ES-I3 (cell line): ENCODE measurements around the gene SERPINA5.
"Not testable (repeated sequence)": the region's sequence is repeated elsewhere in the genome, so short reads cannot be mapped to it uniquely, and the experiment has no call there.

Experiments
- H3K36me3 ChIP-seq: 2 replicates; pipeline ENCODE4 v1.6.1; 2013; ENCODE audit warnings: mild to moderate bottlenecking, low read length, control low read depth, moderate library complexity; ENCODE audit not compliant: insufficient read depth
- H3K4me1 ChIP-seq: 2 replicates; pipeline ENCODE4 v1.6.1; 2013; ENCODE audit warnings: mild to moderate bottlenecking, control low read depth, low read length; ENCODE audit not compliant: insufficient read depth
- H3K9ac ChIP-seq: 2 replicates; pipeline ENCODE4 v1.6.1; 2013; ENCODE audit warnings: low read depth, mild to moderate bottlenecking, low read length, moderate library complexity
- H3K9me3 ChIP-seq: 2 replicates; pipeline ENCODE4 v1.6.1; 2013; ENCODE audit warnings: mild to moderate bottlenecking, low read length, moderate library complexity; ENCODE audit not compliant: control insufficient read depth, insufficient read depth

SERPINA5 gene

DNA sequence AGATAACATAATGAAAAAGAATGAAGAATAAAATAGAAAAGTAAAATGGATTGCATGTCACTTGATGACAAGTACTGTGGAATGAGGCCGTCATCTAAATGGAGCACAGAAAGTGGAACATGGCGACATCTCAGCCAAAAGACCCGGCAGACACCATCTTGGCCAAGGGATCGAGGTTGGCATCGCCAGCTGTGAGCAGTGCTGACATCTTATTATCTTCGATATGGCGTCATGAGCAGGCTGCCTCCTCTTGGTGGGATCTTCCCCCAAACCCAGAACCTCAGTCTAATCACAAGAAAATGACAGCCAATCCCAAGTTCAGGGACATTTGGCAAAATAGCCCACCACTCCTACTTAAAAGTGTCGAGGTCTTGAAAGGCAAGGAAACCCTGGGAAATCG lies 15.1 kb downstream of the SERPINA5 start:
- Histone ChIP-seq H3K4me1 (peaks cover 14% of the 10 kb centered on the region), H3K9ac (no peak overlapping the region), H3K9me3 (no peaks in the 10 kb centered on the region), H3K36me3 (no peaks in the 10 kb centered on the region)

GRCh38 chr14:94597788-94598187 lies 16.6 kb downstream of the SERPINA5 start:
- Histone ChIP-seq H3K9me3 (no peaks in the 10 kb centered on the region), H3K4me1 (peaks cover 22% of the 10 kb centered on the region), H3K9ac (no peak overlapping the region), H3K36me3 (no peaks in the 10 kb centered on the region)

- Histone ChIP-seq H3K4me1 (peaks cover 22% of the 10 kb centered on the region), H3K36me3 (no peaks in the 10 kb centered on the region), H3K9me3 (no peaks in the 10 kb centered on the region), H3K9ac (no peak overlapping the region)
Measured at GRCh38 chr14:94598506-94598815, 17.2 kb downstream of the SERPINA5 start.

DNA sequence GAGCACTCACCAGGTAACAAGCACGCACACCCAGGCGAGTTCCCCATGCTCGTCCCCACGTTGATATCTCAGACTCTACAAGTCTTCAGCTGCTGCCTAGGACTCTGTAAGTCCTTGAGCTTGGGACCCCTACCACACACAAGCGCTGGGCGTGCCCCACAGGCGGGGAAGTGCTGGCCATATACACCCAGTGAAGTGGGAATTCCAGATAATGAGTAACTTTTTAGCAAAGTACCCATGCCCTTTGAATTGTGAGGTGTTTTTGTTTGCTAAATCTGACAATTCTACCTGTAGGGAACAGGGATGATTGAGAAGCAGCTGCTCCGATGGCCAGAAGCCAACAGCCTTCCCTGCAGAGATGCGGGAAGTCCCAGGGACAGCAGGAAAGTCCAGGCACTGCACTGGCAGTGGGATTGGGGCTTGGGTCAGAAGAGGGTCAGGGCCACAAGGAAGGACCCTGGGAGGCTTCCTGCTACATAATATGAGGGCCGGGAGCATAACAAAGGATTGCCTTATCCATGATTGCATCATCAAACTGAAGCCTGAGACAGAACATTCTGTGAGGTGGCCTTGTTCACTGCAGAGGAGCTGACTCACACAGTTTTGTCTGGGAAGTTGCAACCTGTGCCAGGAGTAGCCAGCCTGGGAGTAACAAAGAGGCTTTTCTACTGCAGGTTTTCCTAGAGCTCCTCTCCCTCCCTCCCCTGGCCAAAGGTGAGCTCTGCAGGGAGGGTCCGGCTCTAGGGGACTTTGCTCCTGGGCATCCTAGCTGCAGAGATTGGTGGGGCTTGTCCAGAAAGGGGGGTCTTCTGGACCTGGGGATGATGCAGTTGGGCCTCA lies 17.8 kb downstream of the SERPINA5 start:
- H3K9ac ChIP-seq = no peak overlapping the region
- no peaks in the 10 kb centered on the region for H3K9me3 ChIP-seq
- H3K36me3 ChIP-seq = no peaks in the 10 kb centered on the region
- H3K4me1 ChIP-seq = peaks cover 22% of the 10 kb centered on the region

DNA sequence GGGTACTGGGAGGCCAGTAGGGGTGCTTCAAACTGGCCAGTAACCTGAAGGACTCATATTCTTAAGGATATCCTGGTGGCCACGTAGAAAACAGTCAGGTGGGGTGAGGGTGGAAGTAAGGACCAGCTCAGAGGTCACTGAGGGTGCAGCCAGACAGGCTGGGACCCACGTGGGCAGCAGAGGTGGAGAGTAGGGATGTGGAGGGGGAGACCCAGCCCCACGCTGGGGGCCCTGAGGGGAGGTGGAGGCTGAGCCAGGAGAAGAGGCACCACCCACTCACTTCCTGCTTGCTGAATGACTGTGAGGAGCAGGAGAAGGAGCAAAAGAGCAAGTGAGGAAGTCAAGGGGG lies 18.4 kb downstream of the SERPINA5 start:
- H3K4me1 ChIP-seq = peaks cover 22% of the 10 kb centered on the region
- no peaks in the 10 kb centered on the region for H3K36me3 ChIP-seq
- no peaks in the 10 kb centered on the region for H3K9me3 ChIP-seq
- H3K9ac ChIP-seq = no peak overlapping the region

DNA sequence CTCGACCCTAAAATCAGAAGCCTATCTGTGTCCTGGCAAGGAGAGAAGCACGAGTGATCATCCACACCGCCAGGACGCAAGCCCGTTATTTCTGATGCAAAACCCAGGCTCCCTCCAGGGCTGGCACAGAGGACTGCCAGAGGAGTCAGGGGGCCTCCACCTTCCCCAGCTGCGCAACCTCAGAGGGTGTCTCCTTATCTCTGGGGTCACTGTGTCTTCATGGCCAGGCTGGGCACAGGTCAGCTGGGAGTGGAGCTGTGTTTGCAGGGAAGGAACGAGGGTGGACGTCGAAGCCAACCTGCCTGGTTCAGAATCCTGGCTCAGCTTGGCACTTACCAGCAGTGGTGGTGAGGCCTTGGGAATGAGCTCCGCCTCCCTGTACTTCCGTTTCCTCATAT lies 18.9 kb downstream of the SERPINA5 start:
- Histone ChIP-seq H3K4me1 (peaks cover 22% of the 10 kb centered on the region), H3K9me3 (no peaks in the 10 kb centered on the region), H3K36me3 (no peaks in the 10 kb centered on the region), H3K9ac (no peak overlapping the region)

GRCh38 chr14:94601884-94602391 lies 20.7 kb downstream of the SERPINA5 start:
- Histone ChIP-seq H3K4me1 (peaks cover 22% of the 10 kb centered on the region), H3K9me3 (no peaks in the 10 kb centered on the region), H3K9ac (no peak overlapping the region), H3K36me3 (no peaks in the 10 kb centered on the region)

DNA sequence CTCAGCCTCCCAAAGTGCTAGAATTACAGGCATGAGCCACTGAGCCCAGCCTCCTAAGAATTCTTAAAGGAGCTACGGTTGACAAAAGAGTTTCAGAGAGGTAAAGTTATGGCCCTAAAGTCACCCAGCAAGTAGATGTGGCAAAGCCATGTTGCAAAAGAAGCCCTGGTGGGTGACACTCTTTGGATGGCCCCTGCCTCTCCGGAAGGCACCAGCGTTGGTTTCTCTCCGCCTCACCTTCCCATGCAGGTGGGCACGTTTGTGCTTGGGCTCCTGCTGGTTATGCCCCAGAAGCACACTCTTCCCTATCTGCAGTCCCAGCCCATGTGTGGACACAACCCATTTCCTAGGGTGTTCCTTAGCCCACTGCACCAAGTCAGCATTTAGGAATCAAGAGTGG lies 21.5 kb downstream of the SERPINA5 start:
- Histone ChIP-seq H3K9me3 (no peaks in the 10 kb centered on the region), H3K9ac (no peak overlapping the region), H3K36me3 (no peaks in the 10 kb centered on the region), H3K4me1 (peaks cover 22% of the 10 kb centered on the region)

- no peak overlapping the region for H3K9ac ChIP-seq
- no peaks in the 10 kb centered on the region for H3K9me3 ChIP-seq
- H3K36me3 ChIP-seq = no peaks in the 10 kb centered on the region
- H3K4me1 ChIP-seq = peaks cover 7% of the 10 kb centered on the region; the same call in 1 of the 2 replicates
Measured at GRCh38 chr14:94605361-94605760, 24.1 kb downstream of the SERPINA5 start.

GRCh38 chr14:94608966-94609365 lies 27.7 kb downstream of the SERPINA5 start:
- H3K4me1 ChIP-seq, H3K9me3 ChIP-seq, H3K36me3 ChIP-seq, H3K9ac ChIP-seq: not testable (repeated sequence)

DNA sequence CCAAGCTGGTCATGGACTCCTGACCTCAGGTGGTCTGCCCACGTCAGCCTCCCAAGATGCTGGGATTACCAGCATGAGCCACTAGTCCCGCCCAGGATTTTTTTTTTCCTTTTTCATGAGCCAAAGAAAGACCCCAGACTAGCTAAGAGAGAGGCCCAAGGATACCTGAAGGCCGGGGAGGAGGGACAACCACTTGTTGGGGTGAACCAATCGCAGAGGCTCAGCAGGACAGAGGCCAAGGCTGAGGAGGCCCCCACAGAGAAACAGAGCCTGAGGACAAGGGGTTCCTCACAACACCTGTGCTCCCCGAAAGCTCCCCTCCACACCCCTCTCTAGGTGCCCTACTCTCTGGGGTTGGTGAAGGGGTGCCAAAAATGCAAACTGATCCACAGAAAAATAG lies 30.0 kb downstream of the SERPINA5 start:
- H3K9ac ChIP-seq = no peak overlapping the region
- H3K9me3 ChIP-seq = no peaks in the 10 kb centered on the region
- no peaks in the 10 kb centered on the region for H3K36me3 ChIP-seq
- H3K4me1 ChIP-seq = peaks cover 3% of the 10 kb centered on the region; the same call in 1 of the 2 replicates

GRCh38 chr14:94612174-94612573 lies 30.9 kb downstream of the SERPINA5 start, which contains the start of gene SERPINA3:
TSS of gene SERPINA3 (plus strand) at chr14:94612391. CDS start at chr14:94614442, 2,051 bp downstream.
- H3K9ac ChIP-seq = no peak within 1 kb of the TSS
- 0 out of 2 replicates have a peak, but pooled peaks cover 1% of the 10 kb centered on the region for H3K9me3 ChIP-seq
- no peaks in the 10 kb centered on the region for H3K36me3 ChIP-seq
- peaks cover 3% of the 10 kb centered on the region; the same call in 1 of the 2 replicates for H3K4me1 ChIP-seq

DNA sequence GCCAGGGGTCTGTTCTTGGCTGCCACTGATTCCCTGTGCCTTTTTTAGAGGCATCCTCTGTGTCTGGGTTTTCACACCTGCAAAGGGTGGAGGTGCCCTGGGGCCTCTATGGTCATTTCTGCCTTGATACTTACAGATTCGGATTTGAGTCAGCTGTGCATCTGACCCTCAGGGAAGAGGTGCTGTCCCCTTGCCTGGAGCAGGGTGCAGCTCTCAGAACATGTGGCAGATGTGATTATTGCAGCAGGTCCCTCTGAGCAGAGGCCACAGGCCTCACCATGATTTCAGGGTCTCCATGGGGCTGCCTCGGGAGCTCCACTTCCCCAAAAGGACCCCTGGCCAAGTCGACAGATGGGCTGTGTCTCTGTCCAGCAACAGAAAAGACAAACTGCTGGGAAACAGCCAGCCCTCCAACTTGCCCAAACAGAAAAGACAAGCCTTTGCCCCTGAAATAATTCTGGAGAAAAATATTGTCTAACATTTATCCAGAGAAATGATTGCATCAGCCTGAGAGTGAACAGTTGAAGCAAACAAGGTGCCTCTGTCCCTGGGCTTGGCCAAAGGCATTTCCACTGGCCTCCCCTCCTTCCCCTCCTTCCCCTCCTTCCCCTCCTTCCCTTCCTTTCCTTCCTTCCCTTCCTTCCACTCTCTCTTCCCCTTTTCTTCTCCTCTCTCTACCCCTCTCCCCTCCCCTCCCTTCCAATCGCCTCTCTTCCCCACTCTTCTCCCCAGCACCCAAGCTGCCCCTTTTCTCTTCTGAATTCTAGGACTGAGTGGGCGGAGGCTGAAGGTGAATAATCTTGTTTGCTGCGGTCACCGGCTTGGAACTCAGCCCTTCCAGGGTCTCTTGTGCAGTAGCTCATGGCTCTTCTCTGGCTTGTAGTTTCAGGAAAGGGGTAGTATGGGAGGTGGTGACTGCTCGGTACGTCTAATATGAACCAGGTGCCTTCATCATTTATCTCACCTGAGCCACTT lies 31.6 kb downstream of the SERPINA5 start:
- Histone ChIP-seq H3K9ac (no peak overlapping the region), H3K9me3 (peaks cover 6% of the 10 kb centered on the region; the same call in 1 of the 2 replicates), H3K36me3 (no peaks in the 10 kb centered on the region), H3K4me1 (peaks cover 3% of the 10 kb centered on the region; the same call in 1 of the 2 replicates)
